Globus pallidus (tissue), 1 donor: ENCODE results near the gene TPM4.
"Not testable (repeated sequence)": the region's sequence is repeated elsewhere in the genome, so short reads cannot be mapped to it uniquely, and the experiment has no call there.

Source experiments
- DNase-seq: peaks from one replicate; pipeline ENCODE4 v3.0.0-alpha.2; 2015; ENCODE audit warnings: low spot score

Gene TPM4

GRCh38 chr19:16098821-16099220 is 22.5 kb downstream of the TPM4 start:
- no peak for DNase-seq

GRCh38 chr19:16099314-16099965 is 23.1 kb downstream of the TPM4 start:
- not testable (repeated sequence) for DNase-seq

- DNase-seq, result no peak
Measured at GRCh38 chr19:16100524-16100923, 24.2 kb downstream of the TPM4 start.

GRCh38 chr19:16104722-16105121 is 28.4 kb downstream of the TPM4 start:
- no peak for DNase-seq

DNA sequence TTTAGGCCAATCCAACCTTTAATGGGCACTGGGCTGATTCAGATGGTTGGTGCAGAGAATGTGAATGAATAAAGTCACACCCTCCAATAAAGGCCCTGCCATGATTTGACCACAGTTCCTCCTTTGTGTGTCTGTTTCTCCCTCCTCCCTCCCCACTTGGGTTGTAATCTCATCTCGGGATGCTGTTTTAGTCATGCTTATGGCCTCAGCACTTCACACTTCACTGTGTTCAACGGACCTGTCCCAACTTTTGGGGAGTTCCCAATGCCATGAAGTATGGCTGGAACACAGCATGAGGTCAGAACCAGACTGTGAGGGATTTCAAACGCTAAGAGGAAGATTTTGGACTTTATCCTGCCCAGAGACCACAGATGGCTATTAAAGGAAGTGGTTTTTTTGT is 29.8 kb downstream of the TPM4 start:
- DNase-seq, result no peak

DNA sequence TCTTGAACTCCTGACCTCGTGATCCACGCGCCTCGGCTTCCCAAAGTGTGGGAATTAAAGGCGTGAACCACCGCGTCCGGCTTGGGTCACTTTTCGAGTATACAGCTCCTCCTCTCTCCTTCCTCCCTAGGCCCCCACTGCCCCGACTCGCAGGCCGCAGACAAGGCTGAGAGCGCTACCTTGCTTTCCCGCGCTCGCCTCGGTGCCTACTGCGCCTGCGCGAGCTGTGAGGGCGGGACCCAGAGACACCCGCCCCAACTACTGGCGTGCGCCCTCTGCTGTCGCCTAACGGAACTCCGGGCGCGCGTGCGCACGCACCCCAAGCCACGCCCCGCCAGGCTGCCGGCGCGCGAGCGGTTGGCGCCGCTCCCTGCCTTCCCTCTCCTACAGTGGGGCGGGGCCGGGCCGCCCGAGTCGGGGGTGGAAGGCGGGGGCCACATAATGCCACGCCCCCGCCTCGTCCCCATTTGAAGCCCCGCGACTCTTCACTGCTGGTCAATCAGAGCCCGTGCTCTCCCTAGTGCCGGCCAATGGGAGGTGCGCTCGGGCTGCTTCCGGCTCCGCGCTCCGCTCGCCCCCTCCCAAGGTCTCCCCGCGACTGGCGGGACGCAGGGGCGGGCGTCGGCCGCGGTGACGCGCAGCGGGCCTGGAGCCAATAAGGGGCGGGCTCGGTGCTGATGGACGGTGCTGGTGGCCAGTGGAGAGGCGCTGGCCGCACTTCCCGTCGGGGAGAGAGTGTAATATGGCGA is 35.0 kb downstream of the TPM4 start, which contains the start of gene RAB8A:
Gene RAB8A (plus strand): TSS at position 730 of the 749 bp plus-strand sequence. CDS start 13 bp downstream, at position 743.
- DNase-seq, result peak; percentile 99

DNA sequence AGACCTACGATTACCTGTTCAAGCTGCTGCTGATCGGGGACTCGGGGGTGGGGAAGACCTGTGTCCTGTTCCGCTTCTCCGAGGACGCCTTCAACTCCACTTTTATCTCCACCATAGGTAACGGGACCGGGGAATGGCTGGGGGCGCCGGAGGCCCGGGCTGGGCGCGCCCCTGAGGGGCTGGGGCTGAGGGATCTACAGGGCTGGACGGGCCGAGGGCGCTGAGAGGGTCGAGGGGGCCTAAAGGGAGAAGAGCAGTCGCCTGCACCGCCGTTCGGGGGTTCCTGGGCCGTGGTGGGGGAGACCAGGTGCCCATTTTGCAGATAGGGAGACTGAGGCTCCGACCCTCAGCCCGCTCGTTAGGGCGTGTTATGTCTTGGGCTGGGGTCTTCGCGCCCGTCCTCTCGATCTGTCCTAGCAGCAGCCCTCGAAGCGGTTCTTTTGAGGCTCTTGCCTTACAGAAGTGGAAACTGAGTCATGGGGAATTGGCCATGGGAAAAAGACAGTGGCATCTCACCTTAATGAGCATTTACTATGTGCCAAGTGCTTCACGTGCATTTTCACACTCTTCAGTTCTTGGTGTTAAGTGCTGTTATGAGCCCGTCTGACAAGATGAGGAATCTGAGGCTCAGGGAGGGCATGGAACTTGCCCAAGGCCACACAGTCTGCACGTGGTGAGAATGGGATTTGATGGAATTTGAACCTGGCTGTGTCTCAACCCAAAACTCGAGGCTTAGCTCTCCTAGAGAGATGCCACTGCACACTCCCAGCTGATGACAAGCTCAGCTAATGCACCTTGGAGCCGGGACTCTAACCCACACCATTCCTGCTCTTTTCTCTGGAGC is 35.8 kb downstream of the TPM4 start:
- no peak for DNase-seq

DNA sequence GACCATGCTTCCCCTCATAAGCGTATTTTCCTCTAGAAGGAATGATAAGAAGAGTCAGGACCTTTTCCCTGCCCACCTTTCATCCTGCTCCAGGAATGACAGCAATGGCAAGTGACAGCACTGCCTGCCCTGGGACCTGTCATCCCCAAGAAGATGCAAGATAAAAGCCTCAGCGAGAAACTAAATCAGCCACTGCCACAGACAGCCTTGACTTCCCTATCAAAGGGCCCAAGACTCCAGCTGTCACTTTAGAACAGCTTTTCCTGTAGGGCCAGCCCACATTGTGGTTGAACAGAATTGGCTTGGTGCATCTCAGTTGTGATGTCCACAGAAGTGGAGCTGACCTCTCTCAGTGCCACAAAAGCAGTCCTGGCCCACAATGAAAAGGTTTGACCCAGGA is 36.5 kb downstream of the TPM4 start:
- DNase-seq, result no peak

- DNase-seq, result no peak
Measured at GRCh38 chr19:16113727-16114126, 37.4 kb downstream of the TPM4 start.

- peak; percentile 66 for DNase-seq
Measured at GRCh38 chr19:16115301-16116039, 39.2 kb downstream of the TPM4 start.

DNA sequence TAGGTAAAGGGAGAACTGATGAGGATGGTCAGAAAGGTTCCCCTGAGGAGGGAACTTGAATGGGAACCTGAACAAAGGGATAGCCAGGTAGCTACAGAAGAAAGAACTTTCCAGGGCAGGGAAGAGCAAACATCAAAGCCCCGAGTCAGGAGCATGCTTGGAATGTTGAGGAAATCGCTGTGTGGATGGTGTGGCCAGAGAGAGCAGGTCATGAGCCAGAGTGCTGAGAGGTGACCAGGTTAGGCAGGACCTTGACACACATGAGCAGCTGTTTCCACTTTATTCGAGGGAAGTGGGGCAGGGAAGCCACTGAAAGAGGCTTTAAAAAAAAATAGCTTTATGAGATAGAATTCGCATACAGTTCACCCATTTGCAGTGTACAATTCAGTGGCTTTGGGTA is 39.8 kb downstream of the TPM4 start:
- no peak for DNase-seq

GRCh38 chr19:16117594-16118033 is 41.3 kb downstream of the TPM4 start:
- DNase-seq, result no peak

DNA sequence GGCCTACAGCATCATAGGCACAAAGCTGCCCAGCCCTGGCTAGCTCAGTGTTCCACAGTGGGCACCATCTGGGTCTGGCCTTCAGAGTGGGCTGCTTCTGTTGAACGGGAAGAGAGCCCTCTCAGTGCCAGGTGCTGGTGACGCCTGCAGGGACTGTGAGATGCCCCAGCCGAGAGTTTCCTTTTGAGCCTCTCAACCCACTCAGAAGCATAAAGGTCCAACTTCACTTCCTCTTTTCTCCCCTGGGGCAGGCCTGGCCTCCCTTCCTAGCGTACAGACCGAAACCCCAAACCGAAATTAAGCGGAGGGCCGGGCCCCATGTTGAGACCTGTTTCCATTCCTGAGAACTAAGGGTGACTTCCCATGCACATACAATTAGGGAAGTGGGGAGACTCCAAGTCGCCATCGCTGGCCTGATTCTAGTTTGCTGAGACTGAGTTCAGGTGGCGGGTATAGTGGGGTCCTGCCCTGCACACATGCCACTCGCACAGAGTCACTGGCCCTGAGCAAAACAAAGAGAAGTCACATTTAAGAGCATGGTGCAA is 42.3 kb downstream of the TPM4 start:
- DNase-seq, result peak; percentile 47

GRCh38 chr19:16119075-16119857 is 43.0 kb downstream of the TPM4 start:
- DNase-seq, result not testable (repeated sequence)

GRCh38 chr19:16121141-16121540 is 44.8 kb downstream of the TPM4 start:
- no peak for DNase-seq

DNA sequence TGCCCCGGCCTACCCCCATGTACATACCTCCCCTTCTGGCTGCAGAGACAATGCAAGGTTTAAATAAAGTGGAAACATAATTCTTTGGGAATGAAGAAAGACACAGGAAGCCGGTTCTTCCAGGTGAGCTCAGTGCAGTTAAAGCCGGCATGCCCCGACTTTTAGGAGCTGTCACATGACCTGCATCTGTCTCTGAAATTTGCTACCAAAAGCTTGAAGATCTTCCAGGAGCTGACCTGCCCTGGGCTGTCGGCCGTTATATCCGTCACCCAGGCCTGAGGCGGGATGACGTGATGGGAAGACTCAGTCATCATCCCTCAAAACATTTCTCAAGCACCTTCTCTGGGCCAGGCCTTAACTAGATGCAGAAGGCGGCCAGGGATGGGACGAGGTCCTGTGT is 45.7 kb downstream of the TPM4 start:
- no peak for DNase-seq

GRCh38 chr19:16124953-16125352 is 48.7 kb downstream of the TPM4 start:
- no peak for DNase-seq

- no peak for DNase-seq
Measured at GRCh38 chr19:16125737-16126495, 49.6 kb downstream of the TPM4 start.

DNA sequence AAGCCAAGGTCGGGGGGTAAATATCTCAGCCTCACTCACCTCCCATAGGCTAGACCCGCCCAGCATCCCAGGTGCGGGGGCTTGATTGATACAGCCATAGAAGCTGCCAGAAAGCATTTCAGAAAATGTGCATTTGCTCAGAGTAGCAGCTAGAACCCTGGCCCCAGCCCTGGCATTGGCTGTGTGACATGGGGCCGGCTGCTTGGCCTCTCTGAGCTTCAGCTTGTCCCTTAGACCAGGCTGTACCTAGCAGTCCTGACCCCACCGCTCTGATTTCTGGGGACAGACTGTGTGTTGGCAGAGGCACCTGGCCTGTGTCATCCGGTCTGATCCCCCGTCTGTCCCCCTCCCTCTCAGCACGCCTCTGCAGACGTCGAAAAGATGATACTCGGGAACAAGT is 50.8 kb downstream of the TPM4 start:
- DNase-seq, result no peak

GRCh38 chr19:16127776-16128371 is 51.6 kb downstream of the TPM4 start:
- no peak for DNase-seq
